H1 (cell line): Measurements from ENCODE around the gene MAOB.

Source experiments
- CEBPB ChIP-seq: IDR thresholded peaks from 2 replicates; pipeline ENCODE4 v1.6.1; 2012; ENCODE audit warnings: low read depth, low read length
- EZH2 ChIP-seq: fragments of 200-600 bp; sonication (generic); IDR thresholded peaks from 2 replicates; pipeline ENCODE4 v1.7.1; 2012; ENCODE audit warnings: low read depth, mild to moderate bottlenecking, moderate library complexity, low read length, inconsistent platforms; ENCODE audit not compliant: severe bottlenecking
- HDAC2 ChIP-seq, 2 experiments: fragments of 300-600 bp in 1 of 2; sonication (generic) in 1 of 2; IDR thresholded peaks; 2 replicates each; pipeline ENCODE4 v1.6.1; 2011 to 2012; ENCODE audit warnings: low read depth in 2 of 2, low read length in 2 of 2, mild to moderate bottlenecking in 2 of 2, moderate library complexity in 2 of 2, borderline replicate concordance in 1 of 2, inconsistent platforms in 1 of 2
- MAFK ChIP-seq: IDR thresholded peaks from 2 replicates; pipeline ENCODE4 v1.6.1; 2012; ENCODE audit warnings: low read depth, mild to moderate bottlenecking, improper control_type of control experiment, low read length
- POLR2A ChIP-seq, 2 experiments: IDR thresholded peaks; 1 replicate in 1 of 2; 2 replicates in 1 of 2; pipeline ENCODE4 v1.6.1; 2011; ENCODE audit warnings: low read depth in 2 of 2, low read length in 2 of 2, mild to moderate bottlenecking in 2 of 2; ENCODE audit errors: control extremely low read depth in 1 of 2
- RAD21 ChIP-seq, 2 experiments: IDR thresholded peaks in 1 of 2; conservative IDR thresholded peaks in 1 of 2; 2 replicates each; pipeline ENCODE4 v1.6.1; 2011; ENCODE audit warnings: low read depth in 2 of 2, low read length in 2 of 2, improper control_type of control experiment in 1 of 2, inconsistent platforms in 1 of 2, mild to moderate bottlenecking in 1 of 2, moderate library complexity in 1 of 2
- SP1 ChIP-seq: IDR thresholded peaks from 2 replicates; pipeline ENCODE4 v1.6.1; 2011; ENCODE audit warnings: low read depth, low read length
- YY1 ChIP-seq: IDR thresholded peaks from 2 replicates; pipeline ENCODE4 v1.6.1; 2011; ENCODE audit warnings: low read depth, mild to moderate bottlenecking, low read length
- TF ChIP-seq, protein P1 (sequence below): IDR thresholded peaks from 2 replicates; pipeline ENCODE4 v1.6.1; 2012; ENCODE audit warnings: inconsistent platforms
- TF ChIP-seq, protein P2 (sequence below), 3 experiments: IDR thresholded peaks; 1 replicate in 2 of 3; 2 replicates in 1 of 3; pipeline versions ENCODE4 v1.5.1 to v1.6.1; 2011; ENCODE audit warnings: low read length in 3 of 3, mild to moderate bottlenecking in 3 of 3, inconsistent platforms in 2 of 3, low read depth in 1 of 3, moderate library complexity in 1 of 3; ENCODE audit not compliant: insufficient read depth in 1 of 3; ENCODE audit errors: control extremely low read depth in 1 of 3

DNA sequence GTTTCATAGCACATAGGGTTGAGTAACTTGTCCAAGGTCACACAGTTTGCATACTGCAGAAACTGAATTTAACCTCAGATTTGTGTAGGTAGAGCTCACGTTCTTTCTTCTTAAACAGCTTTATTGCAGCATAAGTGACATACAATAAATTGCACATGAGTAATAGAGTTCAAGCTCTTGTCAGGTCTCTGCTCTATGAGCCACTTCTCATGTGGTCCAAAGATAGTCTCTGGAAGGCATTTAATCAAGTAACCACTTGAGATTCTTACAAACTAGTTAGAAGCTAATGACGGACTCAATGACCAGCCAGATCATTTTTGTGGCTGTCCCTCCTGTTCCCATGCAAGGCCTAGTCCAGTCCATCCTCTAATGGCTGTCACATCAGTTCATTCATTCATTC lies 68.9 kb downstream of the MAOB start:
- TF ChIP-seq, protein P1, sequence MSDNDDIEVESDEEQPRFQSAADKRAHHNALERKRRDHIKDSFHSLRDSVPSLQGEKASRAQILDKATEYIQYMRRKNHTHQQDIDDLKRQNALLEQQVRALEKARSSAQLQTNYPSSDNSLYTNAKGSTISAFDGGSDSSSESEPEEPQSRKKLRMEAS, result no peak
- TF ChIP-seq YY1 (no peak), SP1 (no peak), HDAC2 (IDR thresholded peaks at IDR 0.05; ENCODE audit: borderline replicate concordance in 1 of 2, low read depth in 2 of 2, low read length in 2 of 2) (no peak), EZH2 (no peak), RAD21 (IDR thresholded peaks at IDR 0.05 in 1 of 2, conservative IDR thresholded peaks at IDR 0.05 in 1 of 2; ENCODE audit: low read depth in 2 of 2, low read length in 2 of 2) (no peak), MAFK (no peak), CEBPB (no peak), POLR2A (IDR thresholded peaks at IDR 0.05; ENCODE audit: control extremely low read depth in 1 of 2, low read depth in 2 of 2, low read length in 2 of 2) (no peak)
- TF ChIP-seq, protein P2, sequence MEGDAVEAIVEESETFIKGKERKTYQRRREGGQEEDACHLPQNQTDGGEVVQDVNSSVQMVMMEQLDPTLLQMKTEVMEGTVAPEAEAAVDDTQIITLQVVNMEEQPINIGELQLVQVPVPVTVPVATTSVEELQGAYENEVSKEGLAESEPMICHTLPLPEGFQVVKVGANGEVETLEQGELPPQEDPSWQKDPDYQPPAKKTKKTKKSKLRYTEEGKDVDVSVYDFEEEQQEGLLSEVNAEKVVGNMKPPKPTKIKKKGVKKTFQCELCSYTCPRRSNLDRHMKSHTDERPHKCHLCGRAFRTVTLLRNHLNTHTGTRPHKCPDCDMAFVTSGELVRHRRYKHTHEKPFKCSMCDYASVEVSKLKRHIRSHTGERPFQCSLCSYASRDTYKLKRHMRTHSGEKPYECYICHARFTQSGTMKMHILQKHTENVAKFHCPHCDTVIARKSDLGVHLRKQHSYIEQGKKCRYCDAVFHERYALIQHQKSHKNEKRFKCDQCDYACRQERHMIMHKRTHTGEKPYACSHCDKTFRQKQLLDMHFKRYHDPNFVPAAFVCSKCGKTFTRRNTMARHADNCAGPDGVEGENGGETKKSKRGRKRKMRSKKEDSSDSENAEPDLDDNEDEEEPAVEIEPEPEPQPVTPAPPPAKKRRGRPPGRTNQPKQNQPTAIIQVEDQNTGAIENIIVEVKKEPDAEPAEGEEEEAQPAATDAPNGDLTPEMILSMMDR (IDR thresholded peaks at IDR 0.05; ENCODE audit: control extremely low read depth in 1 of 3, insufficient read depth in 1 of 3, low read depth in 1 of 3, low read length in 3 of 3), result no peak
